Measurements from ENCODE around the gene FAM221B. TPM values are rescaled to one million over a fixed set of nuclear protein-coding genes. Genes with fewer than 3 reads are reported as not detected.

The FAM221B gene
- total RNA-seq, 3 donors from 2014 or later (not counting 1 experiment from before 2014, with no cell fraction given): not detected

- no peak for DNase-seq
- intact Hi-C loops (cut with micrococcal nuclease): loop anchor here (1.0 kb wide), 2 partner anchors 36 to 92 kb away; no protein-coding TSS in a partner anchor
- H3K4me3 ChIP-seq (ENCODE audit: low read length): no peak overlapping the region
- H3K36me3 Mint-ChIP-seq: no peaks in the 10 kb centered on the region
- WGBS (ENCODE audit: insufficient coverage): 54% methylated on average over 4 of the region's 4 CpGs
- no peak overlapping the region for H3K4me3 Mint-ChIP-seq
- no peak overlapping the region for H3K27ac Mint-ChIP-seq
- no peaks in the 10 kb centered on the region for H3K27me3 ChIP-seq (ENCODE audit: control insufficient read depth, insufficient read depth, low read length)
- H3K9me3 ChIP-seq (ENCODE audit: control insufficient read depth, insufficient read depth, low read length): no peaks in the 10 kb centered on the region
- H3K9me3 Mint-ChIP-seq: no peaks in the 10 kb centered on the region
- H3K27me3 Mint-ChIP-seq (ENCODE audit: low read depth in 2 of 2): peaks cover 0 to 9% of the 10 kb centered on the region in 2 donors
- peaks cover 0 to 18% of the 10 kb centered on the region in 2 donors for H3K4me1 Mint-ChIP-seq
- no peaks in the 10 kb centered on the region for H3K4me1 ChIP-seq (ENCODE audit: control insufficient read depth, insufficient read depth, low read length)
- peaks cover 5% of the 10 kb centered on the region for H3K36me3 ChIP-seq (ENCODE audit: control insufficient read depth, insufficient read depth, low read length)
- ATAC-seq: no peak
- H3K27ac ChIP-seq (ENCODE audit: low read length): no peak overlapping the region
- TF ChIP-seq CTCF (IDR thresholded peaks at IDR 0.05): no peak
Measured at GRCh38 chr9:35790025-35790384, 38.5 kb downstream of the FAM221B start.

- no peaks in the 10 kb centered on the region for H3K36me3 Mint-ChIP-seq
- H3K27ac ChIP-seq (ENCODE audit: low read length): no peak overlapping the region
- ATAC-seq (no peak), DNase-seq (no peak)
- H3K4me3 ChIP-seq (ENCODE audit: low read length): no peak overlapping the region
- TF ChIP-seq CTCF (IDR thresholded peaks at IDR 0.05): no peak
- peaks cover 0 to 16% of the 10 kb centered on the region in 2 donors for H3K4me1 Mint-ChIP-seq
- no peaks in the 10 kb centered on the region for H3K9me3 ChIP-seq (ENCODE audit: control insufficient read depth, insufficient read depth, low read length)
- peaks cover 6% of the 10 kb centered on the region for H3K36me3 ChIP-seq (ENCODE audit: control insufficient read depth, insufficient read depth, low read length)
- H3K4me1 ChIP-seq (ENCODE audit: control insufficient read depth, insufficient read depth, low read length): no peaks in the 10 kb centered on the region
- no peaks in the 10 kb centered on the region for H3K27me3 ChIP-seq (ENCODE audit: control insufficient read depth, insufficient read depth, low read length)
- H3K27ac Mint-ChIP-seq: no peak overlapping the region
- H3K27me3 Mint-ChIP-seq (ENCODE audit: low read depth in 2 of 2): peaks cover 0 to 9% of the 10 kb centered on the region in 2 donors
- 92% methylated on average over 1 of the region's 2 CpGs for WGBS (ENCODE audit: insufficient coverage)
- intact Hi-C loops (cut with micrococcal nuclease): no loop called here
- H3K4me3 Mint-ChIP-seq: no peak overlapping the region
- no peaks in the 10 kb centered on the region for H3K9me3 Mint-ChIP-seq
Measured at GRCh38 chr9:35789541-35789940, 39.0 kb downstream of the FAM221B start.

GRCh38 chr9:35783418-35783817 lies 45.1 kb downstream of the FAM221B start:
- no peaks in the 10 kb centered on the region for H3K36me3 Mint-ChIP-seq
- no peak overlapping the region for H3K27ac Mint-ChIP-seq
- Histone ChIP-seq H3K27me3 (ENCODE audit: control insufficient read depth, insufficient read depth, low read length) (no peaks in the 10 kb centered on the region), H3K36me3 (ENCODE audit: control insufficient read depth, insufficient read depth, low read length) (peaks cover 6% of the 10 kb centered on the region), H3K4me3 (ENCODE audit: low read length) (no peak overlapping the region), H3K27ac (ENCODE audit: low read length) (no peak overlapping the region), H3K4me1 (ENCODE audit: control insufficient read depth, insufficient read depth, low read length) (no peaks in the 10 kb centered on the region), H3K9me3 (ENCODE audit: control insufficient read depth, insufficient read depth, low read length) (no peaks in the 10 kb centered on the region)
- TF ChIP-seq CTCF (IDR thresholded peaks at IDR 0.05): no peak
- H3K4me3 Mint-ChIP-seq: no peak overlapping the region
- DNase-seq (no peak), ATAC-seq (no peak)
- H3K4me1 Mint-ChIP-seq: no peaks in the 10 kb centered on the region
- intact Hi-C loops (cut with micrococcal nuclease): no loop called here
- no peaks in the 10 kb centered on the region for H3K9me3 Mint-ChIP-seq
- H3K27me3 Mint-ChIP-seq (ENCODE audit: low read depth in 2 of 2): no peaks in the 10 kb centered on the region

- Mint-ChIP-seq H3K9me3 (no peaks in the 10 kb centered on the region), H3K27me3 (ENCODE audit: low read depth in 2 of 2) (no peaks in the 10 kb centered on the region)
- ATAC-seq: no peak
Measured at GRCh38 chr9:35781066-35781465, 47.5 kb downstream of the FAM221B start.

More at GRCh38 chr9:35781066-35781465, 47.5 kb downstream of the FAM221B start:
- peaks cover 6% of the 10 kb centered on the region for H3K36me3 ChIP-seq (ENCODE audit: control insufficient read depth, insufficient read depth, low read length)
- no peaks in the 10 kb centered on the region for H3K4me1 Mint-ChIP-seq
- intact Hi-C loops (cut with micrococcal nuclease): no loop called here
- H3K4me3 Mint-ChIP-seq: no peak overlapping the region
- no peaks in the 10 kb centered on the region for H3K9me3 ChIP-seq (ENCODE audit: control insufficient read depth, insufficient read depth, low read length)
- no peak for TF ChIP-seq CTCF (IDR thresholded peaks at IDR 0.05)
- no peak overlapping the region for H3K4me3 ChIP-seq (ENCODE audit: low read length)
- no peaks in the 10 kb centered on the region for H3K27me3 ChIP-seq (ENCODE audit: control insufficient read depth, insufficient read depth, low read length)
- no CpG with 5 or more reads among the region's 2 CpGs for WGBS (ENCODE audit: insufficient coverage)
- H3K27ac Mint-ChIP-seq: no peak overlapping the region
- H3K36me3 Mint-ChIP-seq: no peaks in the 10 kb centered on the region
- no peak for DNase-seq
- H3K27ac ChIP-seq (ENCODE audit: low read length): no peak overlapping the region
- no peaks in the 10 kb centered on the region for H3K4me1 ChIP-seq (ENCODE audit: control insufficient read depth, insufficient read depth, low read length)
